ENCODE measurements around the gene PIAS3.

- no peak for TF ChIP-seq CTCF (IDR thresholded peaks at IDR 0.05; ENCODE audit: poor library complexity, severe bottlenecking)
- TF ChIP-seq MXI1 (conservative IDR thresholded peaks at IDR 0.05; ENCODE audit: poor library complexity, severe bottlenecking): no peak
- TF ChIP-seq REST (IDR thresholded peaks at IDR 0.05; ENCODE audit: borderline replicate concordance): no peak
- no peak for TF ChIP-seq EZH2 (IDR thresholded peaks at IDR 0.05; ENCODE audit: borderline replicate concordance, insufficient read depth, low read length, poor library complexity, severe bottlenecking)
- TF ChIP-seq POLR2AphosphoS5 (IDR thresholded peaks at IDR 0.05): no peak
Measured at GRCh38 chr1:145906954-145907753, 48.3 kb upstream of the PIAS3 start.

Data from neural cell (in vitro differentiated cells).